ENCODE measurements around the gene TMEM196. TPM values are rescaled to one million over a fixed set of nuclear protein-coding genes. Genes with fewer than 3 reads are reported as not detected.
A peak's percentile ranks its signal among the peaks of the same experiment; 100 is the strongest.

Gene TMEM196
- 1.0 TPM for total RNA-seq
- 0.05 TPM for polyA plus RNA-seq

GRCh38 chr7:19772841-19773760 lies at the start of gene TMEM196:
Gene TMEM196, minus strand, starts transcription at chr7:19773617. Its CDS starts 921 bp downstream, at chr7:19772696.
- no peaks in the 10 kb centered on the region for H3K36me3 ChIP-seq (ENCODE audit: insufficient read depth)
- DNase-seq (ENCODE audit: extremely low spot score): peak; percentile 8
- no peaks in the 10 kb centered on the region for H3K4me1 ChIP-seq (ENCODE audit: insufficient read depth)
- H3K27ac ChIP-seq (ENCODE audit: low read depth): no peak within 1 kb of the TSS
- WGBS: 1% methylated on average over 49 of the region's 49 CpGs
- peak within 1 kb of the TSS; percentile 12 for H3K4me3 ChIP-seq (ENCODE audit: low read depth, low read length)

DNA sequence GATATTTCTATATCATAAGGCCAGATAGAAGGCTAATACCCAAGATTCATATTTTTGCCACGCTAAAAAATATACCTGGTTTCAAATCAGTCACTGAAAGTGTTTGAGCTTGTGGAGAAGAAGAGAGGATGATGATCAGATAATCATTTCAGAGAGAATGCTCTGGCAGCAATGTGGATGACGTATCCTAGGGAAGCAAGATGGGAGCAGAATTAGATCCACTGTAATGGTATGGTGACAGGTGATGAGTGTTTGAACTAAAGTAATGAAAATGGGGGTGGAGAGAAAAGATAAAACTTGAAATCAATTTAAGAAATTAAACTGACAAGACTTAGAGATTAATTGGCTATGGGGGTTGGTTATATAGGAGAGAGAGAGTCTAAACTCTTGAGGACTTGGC lies 42.7 kb upstream of the TMEM196 start:
- H3K27ac ChIP-seq (ENCODE audit: low read depth): no peak overlapping the region
- H3K4me3 ChIP-seq (ENCODE audit: low read depth, low read length): no peak overlapping the region
- DNase-seq (ENCODE audit: extremely low spot score): no peak
- WGBS: 85% methylated on average over 2 of the region's 2 CpGs
- H3K36me3 ChIP-seq (ENCODE audit: insufficient read depth): no peaks in the 10 kb centered on the region
- H3K4me1 ChIP-seq (ENCODE audit: insufficient read depth): no peaks in the 10 kb centered on the region

DNA sequence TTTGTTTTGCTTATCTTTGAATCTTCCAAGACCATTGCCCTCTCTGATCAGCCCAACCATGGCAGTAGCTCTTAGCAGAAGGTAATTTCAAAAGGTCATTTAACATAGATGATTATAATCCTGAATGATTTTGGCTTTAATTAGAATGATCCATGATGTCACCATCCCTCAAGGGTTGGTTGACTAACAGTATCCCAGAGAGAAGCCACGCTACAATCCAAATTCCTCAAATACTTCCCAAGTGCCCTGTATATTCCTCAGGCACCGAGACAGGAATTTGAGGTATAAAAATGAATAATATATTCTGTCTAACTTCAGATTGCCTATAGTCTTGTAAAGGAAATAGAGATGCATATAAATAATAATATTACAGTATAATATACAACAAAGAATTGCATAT lies 42.1 kb upstream of the TMEM196 start:
- no peak overlapping the region for H3K4me3 ChIP-seq (ENCODE audit: low read depth, low read length)
- no peaks in the 10 kb centered on the region for H3K4me1 ChIP-seq (ENCODE audit: insufficient read depth)
- 62% methylated on average over 2 of the region's 2 CpGs for WGBS
- no peak overlapping the region for H3K27ac ChIP-seq (ENCODE audit: low read depth)
- H3K36me3 ChIP-seq (ENCODE audit: insufficient read depth): no peaks in the 10 kb centered on the region
- no peak for DNase-seq (ENCODE audit: extremely low spot score)

DNA sequence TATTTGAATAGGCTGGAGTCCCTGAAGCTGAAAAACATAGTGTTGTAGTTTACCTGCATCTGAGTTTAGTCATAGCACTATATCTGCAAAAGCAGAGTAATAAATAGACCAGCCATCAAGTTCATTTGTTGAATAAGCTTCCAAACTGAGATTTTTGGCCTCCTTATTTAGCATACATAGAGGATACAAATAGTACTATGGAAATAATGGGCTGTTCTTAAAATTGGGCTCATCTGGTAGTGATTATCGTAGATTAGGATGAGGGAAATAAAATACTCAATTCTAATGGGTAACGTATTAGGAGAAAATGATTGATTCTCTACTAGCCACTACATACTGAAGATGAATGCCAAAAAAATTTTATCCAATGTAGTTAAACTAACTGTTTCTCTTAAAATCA lies 41.4 kb upstream of the TMEM196 start:
- no peaks in the 10 kb centered on the region for H3K4me1 ChIP-seq (ENCODE audit: insufficient read depth)
- H3K27ac ChIP-seq (ENCODE audit: low read depth): no peak overlapping the region
- H3K36me3 ChIP-seq (ENCODE audit: insufficient read depth): no peaks in the 10 kb centered on the region
- no peak overlapping the region for H3K4me3 ChIP-seq (ENCODE audit: low read depth, low read length)
- DNase-seq (ENCODE audit: extremely low spot score): no peak
- WGBS: 75% methylated on average over 2 of the region's 2 CpGs

DNA sequence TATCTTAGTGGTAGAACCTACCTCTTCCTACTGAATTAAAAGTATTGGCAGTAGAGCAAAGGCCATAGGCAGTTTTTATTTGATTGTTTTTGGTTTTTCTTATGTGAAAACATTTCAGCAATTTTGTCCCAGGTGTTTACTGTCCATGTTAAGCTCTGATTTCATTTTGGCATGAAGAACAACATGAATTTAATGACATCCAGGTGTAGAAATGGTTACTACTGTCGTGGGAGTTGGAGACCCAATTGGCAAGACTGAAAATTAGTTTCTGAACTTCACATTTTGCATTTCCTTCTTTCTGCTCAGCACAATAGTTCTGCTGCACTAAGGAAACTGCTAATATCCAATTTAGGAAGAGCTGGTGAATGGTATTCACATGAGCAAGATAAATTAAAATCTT lies 38.0 kb upstream of the TMEM196 start:
- H3K4me3 ChIP-seq (ENCODE audit: low read depth, low read length): no peak overlapping the region
- DNase-seq (ENCODE audit: extremely low spot score): no peak
- WGBS: 72% methylated on average over 1 of the region's 1 CpG
- no peaks in the 10 kb centered on the region for H3K36me3 ChIP-seq (ENCODE audit: insufficient read depth)
- no peaks in the 10 kb centered on the region for H3K4me1 ChIP-seq (ENCODE audit: insufficient read depth)
- H3K27ac ChIP-seq (ENCODE audit: low read depth): no peak overlapping the region

DNA sequence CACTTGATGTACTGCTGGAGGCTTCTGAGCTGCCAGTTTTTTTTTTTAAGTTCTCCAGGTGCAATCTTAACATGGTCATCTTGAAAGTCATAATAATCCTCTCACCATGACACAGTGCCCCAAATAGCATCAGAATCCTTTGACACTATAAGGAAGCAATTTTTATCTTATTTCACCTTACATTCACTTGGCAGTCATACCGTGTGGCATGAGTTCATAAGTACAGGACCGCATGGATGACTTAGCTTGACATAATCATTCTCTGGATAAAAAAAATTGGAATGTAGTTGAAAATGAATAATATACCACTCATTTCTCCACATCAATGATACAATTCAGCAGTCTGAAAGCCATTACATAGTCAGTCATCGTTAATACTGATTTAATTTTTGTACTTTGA lies 25.6 kb upstream of the TMEM196 start:
- no peaks in the 10 kb centered on the region for H3K36me3 ChIP-seq (ENCODE audit: insufficient read depth)
- H3K4me1 ChIP-seq (ENCODE audit: insufficient read depth): no peaks in the 10 kb centered on the region
- no peak for DNase-seq (ENCODE audit: extremely low spot score)
- whole genome bisulfite sequencing: 64% methylated on average over 3 of the region's 3 CpGs
- no peak overlapping the region for H3K4me3 ChIP-seq (ENCODE audit: low read depth, low read length)
- no peak overlapping the region for H3K27ac ChIP-seq (ENCODE audit: low read depth)

DNA sequence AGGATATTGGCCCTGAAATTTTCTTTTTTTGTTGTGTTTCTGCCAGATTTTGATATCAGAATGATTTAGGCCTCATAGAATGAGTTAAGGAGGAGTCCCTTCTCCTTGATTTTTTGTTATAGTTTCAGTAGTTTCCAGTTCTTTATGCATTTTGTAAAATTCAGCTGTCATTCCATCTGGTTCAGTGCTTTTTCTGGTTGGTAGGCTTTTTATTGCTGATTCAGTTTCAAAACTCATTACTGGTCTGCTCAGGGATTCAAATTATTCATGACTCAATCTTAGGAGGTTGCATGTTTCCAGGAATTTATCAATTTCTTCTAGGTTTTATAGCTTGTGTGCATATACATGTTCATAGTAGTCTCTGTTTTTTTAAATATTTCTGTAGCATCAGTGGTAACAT lies 10.1 kb upstream of the TMEM196 start:
- no peak for DNase-seq (ENCODE audit: extremely low spot score)
- no peaks in the 10 kb centered on the region for H3K36me3 ChIP-seq (ENCODE audit: insufficient read depth)
- no peaks in the 10 kb centered on the region for H3K4me1 ChIP-seq (ENCODE audit: insufficient read depth)

DNA sequence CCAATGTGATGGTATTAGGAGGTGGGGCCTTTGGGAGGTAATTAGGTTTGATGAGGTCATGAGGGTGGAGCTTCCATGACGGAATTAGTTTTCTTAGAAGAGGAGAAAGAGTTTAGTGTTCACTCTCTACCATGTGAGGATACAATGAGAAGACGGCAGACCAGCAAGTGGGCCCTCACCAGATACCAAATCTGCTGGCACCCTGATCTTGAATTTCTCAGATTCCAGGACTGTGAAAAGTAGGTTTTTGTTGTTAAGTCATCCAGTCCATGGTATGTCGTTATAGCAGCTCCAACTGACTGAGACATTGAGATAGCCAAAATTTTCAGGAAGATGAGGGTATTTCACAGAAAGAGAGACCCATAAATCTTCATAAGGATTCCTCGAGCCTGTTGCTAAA lies 3.6 kb upstream of the TMEM196 start:
- H3K27ac ChIP-seq (ENCODE audit: low read depth): no peak overlapping the region
- no peaks in the 10 kb centered on the region for H3K4me1 ChIP-seq (ENCODE audit: insufficient read depth)
- DNase-seq (ENCODE audit: extremely low spot score): no peak
- no peaks in the 10 kb centered on the region for H3K36me3 ChIP-seq (ENCODE audit: insufficient read depth)
- H3K4me3 ChIP-seq (ENCODE audit: low read depth, low read length): no peak overlapping the region
- 80% methylated on average over 4 of the region's 4 CpGs for WGBS

More for the DNA sequence above, 10.1 kb upstream of the TMEM196 start:
- H3K27ac ChIP-seq (ENCODE audit: low read depth): no peak overlapping the region
- H3K4me3 ChIP-seq (ENCODE audit: low read depth, low read length): no peak overlapping the region

- Histone ChIP-seq H3K27ac (ENCODE audit: low read depth) (no peak overlapping the region), H3K4me3 (ENCODE audit: low read depth, low read length) (no peak overlapping the region), H3K36me3 (ENCODE audit: insufficient read depth) (no peaks in the 10 kb centered on the region), H3K4me1 (ENCODE audit: insufficient read depth) (no peaks in the 10 kb centered on the region)
- 80% methylated on average over 1 of the region's 1 CpG for WGBS
- no peak for DNase-seq (ENCODE audit: extremely low spot score)
Measured at GRCh38 chr7:19775578-19775977, 2.2 kb upstream of the TMEM196 start.

DNA sequence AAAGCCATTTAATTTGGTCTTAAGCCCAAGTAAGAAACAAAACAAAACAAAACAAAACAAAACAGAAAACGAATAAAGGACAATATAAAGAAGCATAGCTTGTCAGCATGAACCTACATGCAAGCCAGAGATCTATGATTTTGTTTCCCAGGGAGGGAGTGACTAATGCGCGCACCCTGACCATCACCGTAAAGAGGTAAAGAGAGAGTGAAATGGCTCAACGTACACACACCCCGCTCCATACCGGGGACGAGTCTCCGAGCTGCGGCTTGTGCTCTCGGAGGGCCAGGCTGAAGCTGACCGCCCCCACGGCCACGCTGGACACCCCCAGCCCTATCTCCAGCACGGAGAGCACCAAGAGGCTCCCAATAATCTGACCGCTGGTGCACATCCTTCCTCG lies 1.1 kb downstream of the TMEM196 start:
- no peak overlapping the region for H3K4me3 ChIP-seq (ENCODE audit: low read depth, low read length)
- H3K36me3 ChIP-seq (ENCODE audit: insufficient read depth): no peaks in the 10 kb centered on the region
- WGBS: 4% methylated on average over 17 of the region's 17 CpGs
- no peak for DNase-seq (ENCODE audit: extremely low spot score)
- no peaks in the 10 kb centered on the region for H3K4me1 ChIP-seq (ENCODE audit: insufficient read depth)
- H3K27ac ChIP-seq (ENCODE audit: low read depth): no peak overlapping the region

GRCh38 chr7:19762631-19763030 lies 10.8 kb downstream of the TMEM196 start:
- H3K4me1 ChIP-seq (ENCODE audit: insufficient read depth): no peaks in the 10 kb centered on the region
- 79% methylated on average over 3 of the region's 3 CpGs for WGBS
- no peak for DNase-seq (ENCODE audit: extremely low spot score)

DNA sequence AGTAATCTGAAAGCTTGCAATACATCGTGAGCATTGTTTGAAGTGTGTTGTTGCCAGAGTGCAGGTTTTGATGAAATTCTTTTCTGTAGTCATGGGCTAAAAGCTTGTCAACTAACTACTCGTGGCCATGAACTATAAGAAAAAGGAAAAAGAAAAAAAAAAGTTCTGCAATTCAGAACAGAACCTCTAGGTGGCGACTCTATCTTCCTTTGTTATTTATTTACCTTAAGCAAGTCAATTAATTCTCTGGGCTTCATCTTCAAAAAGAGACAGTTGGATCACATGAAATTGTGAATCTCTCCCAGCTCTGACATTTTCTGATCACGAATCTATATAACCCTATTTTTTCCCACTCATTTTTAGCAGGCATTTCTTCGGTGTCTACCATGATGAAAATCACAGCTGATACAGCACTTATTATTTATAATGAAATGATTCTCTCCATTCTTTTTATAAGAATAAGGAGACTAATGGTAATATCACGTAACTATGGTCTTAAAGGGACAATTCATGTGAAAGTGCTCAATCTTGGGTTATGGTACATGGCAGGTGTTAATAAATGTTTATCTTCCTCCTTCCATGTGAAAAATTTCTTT lies 18.8 kb downstream of the TMEM196 start:
- Histone ChIP-seq H3K4me1 (ENCODE audit: insufficient read depth) (no peaks in the 10 kb centered on the region), H3K4me3 (ENCODE audit: low read depth, low read length) (no peak overlapping the region), H3K36me3 (ENCODE audit: insufficient read depth) (no peaks in the 10 kb centered on the region), H3K27ac (ENCODE audit: low read depth) (no peak overlapping the region)
- 53% methylated on average over 6 of the region's 6 CpGs for WGBS
- DNase-seq (ENCODE audit: extremely low spot score): no peak

More at GRCh38 chr7:19762631-19763030, 10.8 kb downstream of the TMEM196 start:
- H3K27ac ChIP-seq (ENCODE audit: low read depth): no peak overlapping the region
- no peak overlapping the region for H3K4me3 ChIP-seq (ENCODE audit: low read depth, low read length)
- no peaks in the 10 kb centered on the region for H3K36me3 ChIP-seq (ENCODE audit: insufficient read depth)

DNA sequence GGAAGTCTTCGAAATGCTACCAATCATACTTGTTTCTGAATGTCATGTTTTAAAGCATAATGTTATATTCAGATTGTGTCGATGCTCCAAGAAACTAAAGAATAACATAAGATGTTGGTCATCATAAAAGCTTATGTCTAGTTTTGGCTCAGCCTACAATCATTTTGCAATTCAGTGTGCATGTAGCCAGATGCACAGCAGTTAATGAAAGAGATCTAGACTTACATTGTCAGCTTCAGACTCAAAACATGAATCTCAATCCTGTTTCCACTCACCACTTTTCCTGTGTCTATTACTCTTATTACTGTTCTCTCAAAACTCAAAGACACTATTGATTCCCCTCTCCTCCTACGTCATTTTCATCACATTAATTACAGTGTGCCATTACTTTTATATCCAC lies 21.4 kb downstream of the TMEM196 start:
- WGBS: 74% methylated on average over 3 of the region's 3 CpGs
- no peak for DNase-seq (ENCODE audit: extremely low spot score)
- H3K4me1 ChIP-seq (ENCODE audit: insufficient read depth): no peaks in the 10 kb centered on the region
- H3K27ac ChIP-seq (ENCODE audit: low read depth): no peak overlapping the region
- H3K4me3 ChIP-seq (ENCODE audit: low read depth, low read length): no peak overlapping the region
- H3K36me3 ChIP-seq (ENCODE audit: insufficient read depth): no peaks in the 10 kb centered on the region

DNA sequence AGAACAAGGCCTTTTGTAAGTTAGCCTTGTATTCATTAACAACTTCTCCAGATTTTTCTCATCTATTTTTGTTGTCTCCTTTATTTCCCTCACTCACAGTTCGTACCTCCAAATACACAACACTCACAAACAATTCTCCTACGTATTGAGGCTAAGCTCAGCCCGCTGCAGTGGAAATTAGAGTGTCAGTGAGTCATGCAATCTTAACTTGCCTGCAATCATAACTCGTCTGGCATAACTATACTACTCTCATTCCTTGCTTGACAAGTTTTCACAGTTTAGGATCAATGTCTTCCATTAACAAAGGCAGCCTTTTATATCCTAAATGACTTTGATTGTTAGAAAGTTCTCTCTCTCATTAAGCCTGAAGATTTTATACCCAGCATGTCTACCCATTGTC lies 23.8 kb downstream of the TMEM196 start:
- Histone ChIP-seq H3K4me3 (ENCODE audit: low read depth, low read length) (no peak overlapping the region), H3K27ac (ENCODE audit: low read depth) (no peak overlapping the region), H3K36me3 (ENCODE audit: insufficient read depth) (no peaks in the 10 kb centered on the region), H3K4me1 (ENCODE audit: insufficient read depth) (no peaks in the 10 kb centered on the region)
- DNase-seq (ENCODE audit: extremely low spot score): no peak
- WGBS: 73% methylated on average over 4 of the region's 4 CpGs

All from urinary bladder (tissue), 4 donors.